CD4-positive, alpha-beta memory T cell (primary cell): ENCODE measurements around the gene BGLAP. TPM values are rescaled to one million over a fixed set of nuclear protein-coding genes. Genes with fewer than 3 reads are reported as not detected.

ENCODE experiments used
- CTCF ChIA-PET: fragments of 350-600 bp; sonication (Branson Sonifier 250); formaldehyde crosslinking; loops from one replicate; lab custom pipeline; 2021; ENCODE audit warnings: inconsistent platforms; ENCODE audit not compliant: partially characterized antibody; lab: Charles Lee
- POLR2A ChIA-PET: fragments of 350-600 bp; sonication (Branson Sonifier 250); formaldehyde crosslinking; loops from one replicate; lab custom pipeline; 2021; ENCODE audit not compliant: partially characterized antibody; lab: Charles Lee
- DNase-seq, 5 donors: peaks; one replicate each; pipeline versions ENCODE4 v3.0.0 to v3.0.0-alpha.2; 2020 to 2022; ENCODE audit warnings: mixed read lengths in 1 of 5
- H3K27ac ChIP-seq: one replicate; pipeline ENCODE4 v1.7.0; 2013; ENCODE audit warnings: low read depth, low read length
- H3K27me3 ChIP-seq: 2 replicates; pipeline ENCODE4 v1.7.0; 2013; ENCODE audit warnings: mild to moderate bottlenecking, low read length, moderate library complexity; ENCODE audit not compliant: insufficient read depth
- H3K36me3 ChIP-seq: 2 replicates; pipeline ENCODE4 v1.7.0; 2013; ENCODE audit warnings: mild to moderate bottlenecking, low read length, moderate library complexity; ENCODE audit not compliant: insufficient read depth
- H3K4me1 ChIP-seq: 2 replicates; pipeline ENCODE4 v1.7.0; 2013; ENCODE audit warnings: mild to moderate bottlenecking, low read length, moderate library complexity; ENCODE audit not compliant: insufficient read depth
- H3K4me3 ChIP-seq, 2 donors: one replicate each; pipeline ENCODE4 v1.7.0; 2013; ENCODE audit warnings: low read length in 2 of 2, mild to moderate bottlenecking in 1 of 2
- H3K9me3 ChIP-seq, 2 donors: one replicate each; pipeline ENCODE4 v1.7.0; 2013; ENCODE audit warnings: low read length in 2 of 2, control low read depth in 1 of 2; ENCODE audit not compliant: control insufficient read depth in 1 of 2
- H3K27ac Mint-ChIP-seq, 7 donors: one replicate each; pipeline ENCODE4 v1.8.0; 2020 to 2021; ENCODE audit warnings: mixed read lengths in 7 of 7, mild to moderate bottlenecking in 6 of 7, inconsistent platforms in 3 of 7, moderate library complexity in 3 of 7
- H3K27me3 Mint-ChIP-seq, 2 donors: one replicate each; pipeline ENCODE4 v1.8.0; 2020 to 2021; ENCODE audit warnings: mixed read lengths in 2 of 2
- H3K36me3 Mint-ChIP-seq, 2 donors: one replicate each; pipeline ENCODE4 v1.8.0; 2020 to 2021; ENCODE audit warnings: mixed read lengths in 2 of 2, inconsistent platforms in 1 of 2, mild to moderate bottlenecking in 1 of 2
- H3K4me1 Mint-ChIP-seq, 4 donors: one replicate each; pipeline ENCODE4 v1.8.0; 2020 to 2021; ENCODE audit warnings: mixed read lengths in 4 of 4, mild to moderate bottlenecking in 1 of 4
- H3K4me3 Mint-ChIP-seq, 8 donors: one replicate each; pipeline ENCODE4 v1.8.0; 2020 to 2021; ENCODE audit warnings: mixed read lengths in 8 of 8, mild to moderate bottlenecking in 7 of 8, moderate library complexity in 6 of 8, inconsistent platforms in 3 of 8
- H3K9me3 Mint-ChIP-seq, 8 donors: one replicate each; pipeline ENCODE4 v1.8.0; 2020 to 2021; ENCODE audit warnings: mixed read lengths in 8 of 8, mild to moderate bottlenecking in 5 of 8, inconsistent platforms in 3 of 8, moderate library complexity in 1 of 8
- intact Hi-C: fragments of 100-400 bp; cut with micrococcal nuclease; formaldehyde crosslinking; loops from one replicate; pipeline ENCODE4 v1.15.1; 2023
- polyA plus RNA-seq, 2 donors: library from polyadenylated mRNA; unstranded; fragments of 300-500 nt; fragmentation: Illumina TruSeq; gene quantifications; one replicate each; pipeline ENCODE4 v1.2.3, GENCODE V29; 2021
- total RNA-seq, 2 experiments: library from RNA; stranded (reverse); gene quantifications; one replicate each; pipeline ENCODE4 v1.2.3, GENCODE V29; 2021

Gene BGLAP
- total and polyA plus RNA-seq, 4 experiments from 2014 or later: 7.2 to 7.7 TPM; not detected in 2

- CTCF ChIA-PET: interaction anchor here (1.4 to 10.2 kb wide), 2 partner anchors 86 to 88 kb away, joined by 3 to 189 read pairs; no protein-coding TSS in a partner anchor
- Mint-ChIP-seq H3K4me1 (peaks cover 1 to 12% (median 7%) of the 10 kb centered on the region in 4 donors), H3K27ac (no peak overlapping the region)
Measured at GRCh38 chr1:156230473-156230837, 11.5 kb upstream of the BGLAP start.

GRCh38 chr1:156232201-156232894, 9.6 kb upstream of the BGLAP start:
- peaks cover 40 to 44% of the 10 kb centered on the region in 2 donors for H3K36me3 Mint-ChIP-seq
- no peak overlapping the region for H3K4me3 Mint-ChIP-seq
- H3K4me1 ChIP-seq: no peaks in the 10 kb centered on the region
- peak overlapping the region in 1 of 7 donors; percentile 8 for H3K27ac Mint-ChIP-seq
- no peaks in the 10 kb centered on the region for H3K27me3 Mint-ChIP-seq
- no peak for DNase-seq
- no peaks in the 10 kb centered on the region for H3K9me3 ChIP-seq
- POLR2A ChIA-PET: interaction anchor here (0.6 to 1.2 kb wide), 3 partner anchors 10 to 1513 kb away, joined by 3 read pairs; partner anchors contain the start of gene BGLAP
- H3K4me3 ChIP-seq: no peak overlapping the region
- no peaks in the 10 kb centered on the region for H3K27me3 ChIP-seq
- CTCF ChIA-PET: interaction anchor here (0.9 to 1.7 kb wide), 5 partner anchors 10 to 214 kb away, joined by 3 to 4 read pairs (median 3); partner anchors contain the start of gene SLC25A44
- H3K27ac ChIP-seq: no peak overlapping the region
- H3K4me1 Mint-ChIP-seq: peaks cover 0 to 4% (median under 1%) of the 10 kb centered on the region in 4 donors
- intact Hi-C loops: no loop called here
- H3K36me3 ChIP-seq: peaks cover 21% of the 10 kb centered on the region
- H3K9me3 Mint-ChIP-seq: no peaks in the 10 kb centered on the region

More at GRCh38 chr1:156230473-156230837, 11.5 kb upstream of the BGLAP start:
- peaks cover 37 to 40% of the 10 kb centered on the region in 2 donors for H3K36me3 Mint-ChIP-seq
- no peaks in the 10 kb centered on the region for H3K27me3 Mint-ChIP-seq
- intact Hi-C loops: no loop called here
- Histone ChIP-seq H3K4me3 (no peak overlapping the region), H3K36me3 (peaks cover 12% of the 10 kb centered on the region), H3K27ac (no peak overlapping the region), H3K27me3 (no peaks in the 10 kb centered on the region), H3K4me1 (no peaks in the 10 kb centered on the region), H3K9me3 (no peaks in the 10 kb centered on the region)
- DNase-seq: no peak
- POLR2A ChIA-PET: interaction anchor here (0.7 kb wide), 1 partner anchor 17 kb away, joined by 3 read pairs; the partner anchor contains the start of gene PMF1
- peak overlapping the region in 1 of 8 donors; percentile 22 for H3K4me3 Mint-ChIP-seq
- H3K9me3 Mint-ChIP-seq: no peaks in the 10 kb centered on the region

GRCh38 chr1:156233426-156234127, 8.4 kb upstream of the BGLAP start:
- no peaks in the 10 kb centered on the region for H3K4me1 ChIP-seq
- no peaks in the 10 kb centered on the region for H3K27me3 ChIP-seq
- no peaks in the 10 kb centered on the region for H3K9me3 ChIP-seq
- Mint-ChIP-seq H3K9me3 (no peaks in the 10 kb centered on the region), H3K36me3 (peaks cover 40 to 49% of the 10 kb centered on the region in 2 donors), H3K27me3 (no peaks in the 10 kb centered on the region), H3K4me3 (no peak overlapping the region), H3K27ac (peak overlapping the region in 1 of 7 donors; percentile 73), H3K4me1 (peaks cover 0 to 2% (median under 1%) of the 10 kb centered on the region in 4 donors)
- intact Hi-C loops: no loop called here
- CTCF ChIA-PET: interaction anchor here (1.1 to 1.7 kb wide), 4 partner anchors 12 to 41 kb away, joined by 3 to 5 read pairs (median 4); partner anchors contain the start of gene PMF1
- DNase-seq: no peak
- no peak overlapping the region for H3K27ac ChIP-seq
- no peak overlapping the region for H3K4me3 ChIP-seq
- POLR2A ChIA-PET: interaction anchor here (0.6 to 1.1 kb wide), 2 partner anchors 20 to 1514 kb away, joined by 3 read pairs; partner anchors contain the start of gene PMF1
- peaks cover 26% of the 10 kb centered on the region for H3K36me3 ChIP-seq

- Histone ChIP-seq H3K4me1 (no peaks in the 10 kb centered on the region), H3K4me3 (no peak overlapping the region), H3K9me3 (no peaks in the 10 kb centered on the region), H3K36me3 (peaks cover 39% of the 10 kb centered on the region), H3K27ac (no peak overlapping the region), H3K27me3 (no peaks in the 10 kb centered on the region)
- Mint-ChIP-seq H3K4me3 (no peak overlapping the region), H3K27me3 (no peaks in the 10 kb centered on the region), H3K36me3 (peaks cover 37 to 62% of the 10 kb centered on the region in 2 donors), H3K4me1 (peaks cover 0 to 2% (median 0%) of the 10 kb centered on the region in 4 donors), H3K27ac (no peak overlapping the region), H3K9me3 (no peaks in the 10 kb centered on the region)
- DNase-seq: no peak
- CTCF ChIA-PET: no interaction called here
- intact Hi-C loops: no loop called here
- POLR2A ChIA-PET: interaction anchor here (1.6 kb wide), 1 partner anchor 23 kb away, joined by 5 read pairs; the partner anchor contains the start of gene PMF1
Measured at GRCh38 chr1:156236164-156236563, 5.8 kb upstream of the BGLAP start.

GRCh38 chr1:156238248-156238647, 3.7 kb upstream of the BGLAP start:
- H3K27ac Mint-ChIP-seq: peak overlapping the region in 2 of 7 donors; percentile 53 to 57
- CTCF ChIA-PET: interaction anchor here (0.5 kb wide), 1 partner anchor 448 kb away, joined by 3 read pairs; no protein-coding TSS in a partner anchor
- H3K9me3 ChIP-seq: no peaks in the 10 kb centered on the region
- no peaks in the 10 kb centered on the region for H3K27me3 ChIP-seq
- no peak for DNase-seq
- H3K9me3 Mint-ChIP-seq: no peaks in the 10 kb centered on the region
- H3K27ac ChIP-seq: no peak overlapping the region
- H3K27me3 Mint-ChIP-seq: no peaks in the 10 kb centered on the region
- H3K36me3 Mint-ChIP-seq: peaks cover 29 to 53% of the 10 kb centered on the region in 2 donors
- peaks cover 39% of the 10 kb centered on the region for H3K36me3 ChIP-seq
- H3K4me1 Mint-ChIP-seq: peaks cover 0 to 2% (median 0%) of the 10 kb centered on the region in 4 donors
- intact Hi-C loops: no loop called here
- H3K4me1 ChIP-seq: no peaks in the 10 kb centered on the region
- no peak overlapping the region for H3K4me3 ChIP-seq
- POLR2A ChIA-PET: no interaction called here
- H3K4me3 Mint-ChIP-seq: no peak overlapping the region

- H3K27ac Mint-ChIP-seq: peak overlapping the region in 1 of 7 donors; percentile 52
- H3K4me1 ChIP-seq: peaks cover 14% of the 10 kb centered on the region
- no peaks in the 10 kb centered on the region for H3K27me3 ChIP-seq
- H3K27ac ChIP-seq: no peak overlapping the region
- peaks cover 18 to 45% of the 10 kb centered on the region in 2 donors for H3K36me3 Mint-ChIP-seq
- peaks cover 12 to 19% (median 13%) of the 10 kb centered on the region in 4 donors for H3K4me1 Mint-ChIP-seq
- ChIA-PET POLR2A (interaction anchor here (1.0 kb wide), 1 partner anchor 41 kb away, joined by 4 read pairs; the partner anchor contains the start of gene SMG5), CTCF (no interaction called here)
- no peak for DNase-seq
- H3K9me3 Mint-ChIP-seq: no peaks in the 10 kb centered on the region
- H3K27me3 Mint-ChIP-seq: no peaks in the 10 kb centered on the region
- no peaks in the 10 kb centered on the region for H3K9me3 ChIP-seq
- peaks cover 31% of the 10 kb centered on the region for H3K36me3 ChIP-seq
- H3K4me3 Mint-ChIP-seq: no peak overlapping the region
- no peak overlapping the region for H3K4me3 ChIP-seq
- intact Hi-C loops: no loop called here
Measured at GRCh38 chr1:156241311-156241811, 623 bp upstream of the BGLAP start.
